Activated T-helper 2 cell treated with anti-CD3 and anti-CD28 coated beads, Interferon-gamma antibody, Interleukin-2, Interleukin-4, amounts not matched to agents 10 μg/mL and 5 μg/mL and 100 μg/mL, durations not matched to agents 14 hours and 24 hours and 36 hours (primary cell): Measurements from ENCODE around the gene AK8. TPM values are rescaled to one million over a fixed set of nuclear protein-coding genes. Genes with fewer than 3 reads are reported as not detected.

Experiments used
- DNase-seq: peaks from one replicate; pipeline ENCODE4 v3.0.0; 2021; ENCODE audit warnings: low spot score
- H3K27ac Mint-ChIP-seq: one replicate; pipeline ENCODE4 v1.8.0; 2021; ENCODE audit warnings: mixed read lengths
- H3K27me3 Mint-ChIP-seq: one replicate; pipeline ENCODE4 v1.8.0; 2021; ENCODE audit warnings: low read depth, mixed read lengths
- H3K36me3 Mint-ChIP-seq: one replicate; pipeline ENCODE4 v1.8.0; 2021; ENCODE audit warnings: low read depth, mixed read lengths
- H3K4me1 Mint-ChIP-seq: one replicate; pipeline ENCODE4 v1.8.0; 2021; ENCODE audit warnings: low read depth, mixed read lengths
- H3K4me3 Mint-ChIP-seq: one replicate; pipeline ENCODE4 v1.8.0; 2021; ENCODE audit warnings: low read depth, mild to moderate bottlenecking, moderate library complexity, mixed read lengths
- H3K9me3 Mint-ChIP-seq: one replicate; pipeline ENCODE4 v1.8.0; 2021; ENCODE audit warnings: mixed read lengths
- intact Hi-C: fragments of 100-400 bp; cut with micrococcal nuclease; formaldehyde crosslinking; loops from one replicate; pipeline ENCODE4 v1.15.1; 2023
- total RNA-seq: library from RNA; stranded (reverse); gene quantifications from 2 replicates; pipeline ENCODE4 v1.2.3, GENCODE V29; 2022

The AK8 gene
- total RNA-seq, 1 donor from 2014 or later: not detected

DNA sequence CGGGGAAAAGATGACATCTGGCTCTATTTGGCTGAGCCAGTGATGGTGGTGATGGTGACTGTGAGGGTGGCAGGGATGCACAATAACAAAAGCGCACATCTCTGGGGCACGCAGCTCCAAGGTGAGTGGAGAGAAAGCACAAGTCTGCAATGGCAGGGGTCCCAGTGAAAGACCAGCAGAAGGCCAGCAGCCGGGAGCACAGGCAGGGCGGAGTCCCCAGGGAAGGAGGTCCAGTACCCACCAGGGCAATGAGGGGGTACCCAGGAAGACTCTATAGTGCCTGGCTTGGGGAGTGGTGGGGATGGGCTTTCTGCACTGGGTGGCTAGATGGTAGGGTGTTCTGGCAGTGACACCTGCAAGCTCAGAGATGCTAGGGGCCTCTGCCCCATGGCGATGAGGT is 69.4 kb downstream of the AK8 start:
- Mint-ChIP-seq H3K27ac (no peak overlapping the region), H3K4me1 (no peaks in the 10 kb centered on the region), H3K36me3 (no peaks in the 10 kb centered on the region), H3K4me3 (no peak overlapping the region), H3K27me3 (peaks cover 41% of the 10 kb centered on the region), H3K9me3 (no peaks in the 10 kb centered on the region)
- no peak for DNase-seq
- intact Hi-C loops: loop anchor here (10.0 kb wide), 1 partner anchor 166 kb away; the partner anchor contains the start of gene GFI1B

DNA sequence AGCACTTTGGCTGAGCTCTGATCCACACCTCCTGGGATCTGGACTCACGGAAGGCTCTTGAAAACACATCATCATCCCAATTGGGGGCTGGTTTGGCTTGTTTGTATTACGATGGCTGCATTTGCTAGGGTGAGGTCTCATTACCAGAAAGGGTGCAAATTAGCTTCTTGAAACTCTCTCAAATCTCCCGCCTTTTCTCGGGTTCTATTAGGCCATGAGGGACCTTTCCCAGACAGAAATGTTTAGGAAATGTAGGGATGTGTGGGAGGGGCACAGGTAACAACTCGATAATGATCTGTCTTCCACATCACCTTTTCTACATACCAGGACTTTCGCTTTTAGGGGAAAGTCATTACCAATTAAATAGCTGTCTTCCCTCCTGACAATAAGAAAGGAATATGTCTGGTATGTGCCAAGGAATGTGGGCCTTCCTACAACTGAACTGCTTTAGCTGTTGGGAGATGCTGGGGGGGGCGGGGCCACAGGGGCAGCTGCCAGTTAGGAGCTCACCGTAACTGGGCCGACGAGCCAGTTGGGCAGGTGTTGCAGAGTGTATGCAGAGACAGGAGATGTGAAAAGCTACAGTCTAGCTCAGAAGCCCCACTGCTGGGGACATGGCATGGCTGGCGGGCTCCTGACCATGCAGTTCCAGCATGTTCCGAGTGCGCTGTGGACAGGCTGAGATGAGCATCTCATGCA is 71.2 kb downstream of the AK8 start:
- H3K27ac Mint-ChIP-seq: no peak overlapping the region
- intact Hi-C loops: loop anchor here (10.0 kb wide), 1 partner anchor 168 kb away; the partner anchor contains the start of gene GFI1B
- H3K4me3 Mint-ChIP-seq: no peak overlapping the region
- no peaks in the 10 kb centered on the region for H3K36me3 Mint-ChIP-seq
- peaks cover 43% of the 10 kb centered on the region for H3K27me3 Mint-ChIP-seq
- no peak for DNase-seq
- H3K9me3 Mint-ChIP-seq: no peaks in the 10 kb centered on the region
- H3K4me1 Mint-ChIP-seq: no peaks in the 10 kb centered on the region

DNA sequence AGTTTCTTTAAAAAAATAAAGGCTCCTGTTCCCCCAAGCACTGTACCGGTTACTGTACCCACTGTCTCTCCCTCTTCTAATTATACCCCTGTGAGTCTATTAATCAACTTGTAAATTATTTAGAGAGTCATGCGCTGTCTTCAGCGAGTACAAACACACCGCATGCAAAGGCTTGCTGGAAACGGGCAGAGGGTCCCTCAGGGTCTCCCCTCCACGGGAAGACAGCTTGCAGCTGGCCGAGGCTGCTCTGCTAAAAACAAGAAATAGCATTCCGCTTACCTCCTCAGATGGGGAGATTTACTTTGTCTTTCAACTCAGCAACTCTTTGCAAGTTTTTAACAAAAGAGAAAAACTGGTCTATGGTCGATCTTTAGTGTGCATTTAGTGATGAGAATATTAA is 71.8 kb downstream of the AK8 start:
- Mint-ChIP-seq H3K36me3 (no peaks in the 10 kb centered on the region), H3K27ac (no peak overlapping the region), H3K4me1 (no peaks in the 10 kb centered on the region), H3K4me3 (no peak overlapping the region), H3K9me3 (no peaks in the 10 kb centered on the region), H3K27me3 (peaks cover 41% of the 10 kb centered on the region)
- no peak for DNase-seq
- intact Hi-C loops: loop anchor here (10.0 kb wide), 1 partner anchor 168 kb away; the partner anchor contains the start of gene GFI1B

DNA sequence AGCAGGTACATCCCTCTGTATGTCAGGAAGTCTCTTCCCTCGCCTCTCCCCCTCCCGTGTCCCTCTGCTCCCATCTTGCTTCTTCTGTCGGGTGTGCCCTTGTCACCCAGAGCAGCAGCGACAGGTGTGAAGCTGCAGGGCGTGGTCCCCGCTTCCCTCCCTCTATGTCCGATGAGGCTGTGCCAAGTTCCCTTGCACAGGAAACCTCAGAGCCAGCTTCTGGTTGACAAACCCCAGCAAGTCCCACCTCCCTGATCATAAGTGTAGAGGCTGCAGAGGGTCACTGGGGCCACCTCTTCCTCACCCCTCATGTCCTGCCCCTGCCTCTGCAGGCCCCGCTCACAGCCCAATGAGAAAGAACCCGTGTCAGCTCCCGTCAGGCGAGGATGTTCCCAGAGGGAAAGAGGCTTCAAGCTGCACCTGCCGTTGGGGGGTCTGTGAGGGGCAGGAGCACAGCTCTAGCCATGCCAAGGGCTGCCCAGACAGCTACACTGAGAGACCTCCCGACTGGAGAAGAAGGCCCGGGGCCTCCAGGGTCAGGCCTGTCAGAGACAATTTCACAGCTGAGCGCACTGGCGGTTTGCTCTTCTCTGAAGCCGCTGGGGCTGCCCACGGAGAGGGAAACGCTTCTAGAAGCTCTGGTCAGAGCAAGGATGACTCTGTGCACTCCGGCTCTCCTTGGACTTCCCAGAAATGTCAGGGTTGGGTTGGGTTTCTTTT is 73.3 kb downstream of the AK8 start:
- no peaks in the 10 kb centered on the region for H3K36me3 Mint-ChIP-seq
- peaks cover 33% of the 10 kb centered on the region for H3K27me3 Mint-ChIP-seq
- no peak overlapping the region for H3K27ac Mint-ChIP-seq
- no peak for DNase-seq
- H3K4me1 Mint-ChIP-seq: peaks cover 2% of the 10 kb centered on the region
- intact Hi-C loops: loop anchor here (5.0 to 10.0 kb wide), 4 partner anchors 107 to 392 kb away; partner anchors contain the start of genes CFAP77 and GFI1B
- H3K9me3 Mint-ChIP-seq: no peaks in the 10 kb centered on the region
- no peak overlapping the region for H3K4me3 Mint-ChIP-seq

DNA sequence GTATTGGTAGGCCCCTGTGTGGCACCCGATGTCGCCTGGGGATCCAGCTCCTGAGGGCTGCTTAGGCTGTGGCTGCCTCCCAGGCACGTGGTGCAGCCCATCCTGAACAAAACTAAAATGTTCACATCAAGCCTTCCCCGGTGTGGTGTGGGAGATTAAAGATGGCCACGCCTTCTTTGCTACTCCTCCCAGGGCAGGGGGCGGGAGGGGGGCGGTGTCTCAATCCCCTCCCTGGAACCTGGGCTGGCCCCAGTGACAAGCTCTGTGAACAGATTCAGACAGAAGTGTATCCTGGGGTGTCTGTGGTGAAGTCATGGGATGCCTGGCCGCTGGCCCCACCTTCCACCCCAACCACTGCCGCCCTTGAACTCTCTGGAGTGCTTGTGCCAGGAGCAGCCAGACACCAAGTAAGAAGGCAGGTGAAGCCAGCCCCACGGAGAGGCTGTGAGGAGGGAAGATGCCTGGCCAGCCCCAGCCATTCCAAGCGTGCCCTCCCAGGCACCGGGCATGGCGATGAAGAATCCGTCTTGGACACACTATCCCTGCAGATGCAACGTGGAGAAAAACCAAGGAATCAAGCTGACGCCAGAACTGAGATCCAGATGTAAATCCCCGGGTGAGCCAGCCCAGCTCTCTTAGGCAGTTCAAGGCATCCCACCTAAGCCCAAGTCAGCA is 75.8 kb downstream of the AK8 start:
- Mint-ChIP-seq H3K27ac (no peak overlapping the region), H3K36me3 (no peaks in the 10 kb centered on the region), H3K27me3 (peaks cover 30% of the 10 kb centered on the region), H3K4me1 (peaks cover 2% of the 10 kb centered on the region), H3K9me3 (no peaks in the 10 kb centered on the region), H3K4me3 (no peak overlapping the region)
- DNase-seq: no peak
- intact Hi-C loops: loop anchor here (5.0 to 10.0 kb wide), 4 partner anchors 105 to 390 kb away; partner anchors contain the start of genes CFAP77 and GFI1B

DNA sequence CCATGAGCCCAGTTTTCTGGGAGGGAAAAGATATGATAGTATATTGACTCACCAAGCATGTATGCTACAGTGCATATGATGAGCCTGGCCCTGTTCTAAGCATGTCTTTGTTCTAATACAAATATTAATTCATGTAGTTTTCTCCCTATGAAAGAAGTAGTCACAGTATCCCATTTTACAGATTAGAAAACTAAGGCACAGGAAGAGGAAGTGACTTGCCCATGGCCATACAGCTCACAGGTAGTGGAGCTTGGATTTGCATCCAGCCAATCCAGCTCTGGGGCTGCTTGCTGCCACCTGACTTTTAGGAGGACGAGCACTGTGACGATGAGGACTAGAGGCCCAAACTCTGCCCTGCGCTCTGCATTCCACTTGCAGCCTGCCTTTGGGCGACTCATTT is 76.4 kb downstream of the AK8 start:
- intact Hi-C loops: loop anchor here (2.0 to 10.0 kb wide), 5 partner anchors 104 to 389 kb away; partner anchors contain the start of genes CFAP77 and GFI1B
- DNase-seq: no peak

DNA sequence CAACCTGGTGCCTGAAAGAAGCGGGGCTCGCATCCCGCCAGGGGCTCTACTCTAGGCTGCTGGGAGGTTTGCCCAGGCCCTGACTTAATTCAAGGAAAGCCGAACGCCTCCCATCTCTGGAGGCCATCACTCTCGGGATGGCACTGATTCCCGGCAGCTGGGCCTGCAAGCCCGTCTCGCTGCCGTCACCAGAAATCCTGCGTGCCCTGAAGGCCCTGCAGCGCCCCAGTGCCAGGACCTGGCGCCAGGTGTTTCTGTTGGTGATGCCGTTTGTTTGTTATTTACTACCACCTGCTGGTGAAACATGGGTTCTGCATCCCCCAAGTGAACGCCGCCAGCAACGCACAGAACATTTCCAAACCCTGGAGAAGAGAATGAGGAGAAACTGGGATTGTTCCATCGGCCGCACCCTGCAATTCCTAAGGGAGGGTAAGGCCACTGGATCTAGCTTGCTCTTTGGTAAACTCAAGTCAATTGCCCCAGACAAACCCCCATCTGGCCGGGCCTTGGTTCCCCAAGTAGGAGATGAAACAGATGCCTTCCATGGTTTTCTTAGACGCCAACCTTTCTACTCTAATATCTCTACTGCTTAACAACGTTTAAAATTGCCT is 77.9 kb downstream of the AK8 start:
- peaks cover 2% of the 10 kb centered on the region for H3K4me1 Mint-ChIP-seq
- H3K27ac Mint-ChIP-seq: no peak overlapping the region
- no peaks in the 10 kb centered on the region for H3K36me3 Mint-ChIP-seq
- H3K9me3 Mint-ChIP-seq: no peaks in the 10 kb centered on the region
- no peak overlapping the region for H3K4me3 Mint-ChIP-seq
- H3K27me3 Mint-ChIP-seq: peaks cover 30% of the 10 kb centered on the region
- DNase-seq: peak; percentile 47
- intact Hi-C loops: loop anchor here (2.0 to 10.0 kb wide), 5 partner anchors 103 to 388 kb away; partner anchors contain the start of genes CFAP77 and GFI1B

More for the DNA sequence above, 76.4 kb downstream of the AK8 start:
- peaks cover 32% of the 10 kb centered on the region for H3K27me3 Mint-ChIP-seq
- H3K4me3 Mint-ChIP-seq: no peak overlapping the region
- no peaks in the 10 kb centered on the region for H3K36me3 Mint-ChIP-seq
- H3K27ac Mint-ChIP-seq: no peak overlapping the region
- no peaks in the 10 kb centered on the region for H3K9me3 Mint-ChIP-seq
- H3K4me1 Mint-ChIP-seq: peaks cover 2% of the 10 kb centered on the region

DNA sequence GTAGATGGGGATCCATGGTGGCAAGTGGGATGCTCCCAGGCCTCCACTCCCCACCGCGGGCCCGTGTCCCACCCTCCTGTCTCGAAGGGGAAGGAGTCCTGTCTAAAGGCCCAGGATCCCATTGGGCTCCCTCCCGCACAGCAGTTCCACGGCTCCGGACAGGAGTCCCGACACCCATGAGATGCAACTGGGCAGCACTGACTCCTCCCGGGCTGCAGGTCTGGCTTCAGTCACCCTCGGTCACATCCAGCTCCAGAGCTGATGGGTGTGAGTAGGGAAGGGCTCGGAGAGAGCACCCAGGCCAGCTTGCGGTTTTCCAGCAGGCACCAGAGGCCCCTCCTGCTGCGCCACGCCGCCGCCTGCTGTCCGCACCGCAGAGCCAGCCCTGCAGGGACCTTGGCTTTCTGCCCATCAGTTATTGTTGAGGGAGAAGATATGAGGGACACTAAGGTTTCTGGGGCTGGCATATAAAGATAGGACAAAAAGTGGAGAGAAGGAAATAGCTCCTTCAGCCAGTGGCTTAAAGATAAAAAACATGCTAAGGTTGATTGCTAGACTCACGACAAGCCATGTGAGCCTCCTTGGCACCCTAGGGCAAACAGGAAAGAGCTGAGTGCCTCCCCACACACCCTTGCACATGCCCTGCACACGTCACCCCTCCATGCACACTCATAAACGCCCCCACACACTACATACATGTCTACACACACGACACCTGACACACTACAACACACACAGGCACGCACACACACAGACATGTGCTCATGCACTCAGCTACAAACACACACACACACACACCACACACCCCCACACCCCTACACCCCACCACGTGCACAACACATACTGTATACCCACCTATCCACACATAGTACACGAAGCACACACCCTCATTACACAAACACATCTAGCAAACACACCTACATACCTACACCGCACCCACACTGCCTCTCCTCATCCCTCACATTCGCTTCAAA is 79.0 kb downstream of the AK8 start:
- H3K27me3 Mint-ChIP-seq: peaks cover 33% of the 10 kb centered on the region
- no peak for DNase-seq
- H3K36me3 Mint-ChIP-seq: no peaks in the 10 kb centered on the region
- H3K27ac Mint-ChIP-seq: no peak overlapping the region
- H3K9me3 Mint-ChIP-seq: no peaks in the 10 kb centered on the region
- H3K4me3 Mint-ChIP-seq: no peak overlapping the region
- peaks cover 2% of the 10 kb centered on the region for H3K4me1 Mint-ChIP-seq
- intact Hi-C loops: no loop called here

DNA sequence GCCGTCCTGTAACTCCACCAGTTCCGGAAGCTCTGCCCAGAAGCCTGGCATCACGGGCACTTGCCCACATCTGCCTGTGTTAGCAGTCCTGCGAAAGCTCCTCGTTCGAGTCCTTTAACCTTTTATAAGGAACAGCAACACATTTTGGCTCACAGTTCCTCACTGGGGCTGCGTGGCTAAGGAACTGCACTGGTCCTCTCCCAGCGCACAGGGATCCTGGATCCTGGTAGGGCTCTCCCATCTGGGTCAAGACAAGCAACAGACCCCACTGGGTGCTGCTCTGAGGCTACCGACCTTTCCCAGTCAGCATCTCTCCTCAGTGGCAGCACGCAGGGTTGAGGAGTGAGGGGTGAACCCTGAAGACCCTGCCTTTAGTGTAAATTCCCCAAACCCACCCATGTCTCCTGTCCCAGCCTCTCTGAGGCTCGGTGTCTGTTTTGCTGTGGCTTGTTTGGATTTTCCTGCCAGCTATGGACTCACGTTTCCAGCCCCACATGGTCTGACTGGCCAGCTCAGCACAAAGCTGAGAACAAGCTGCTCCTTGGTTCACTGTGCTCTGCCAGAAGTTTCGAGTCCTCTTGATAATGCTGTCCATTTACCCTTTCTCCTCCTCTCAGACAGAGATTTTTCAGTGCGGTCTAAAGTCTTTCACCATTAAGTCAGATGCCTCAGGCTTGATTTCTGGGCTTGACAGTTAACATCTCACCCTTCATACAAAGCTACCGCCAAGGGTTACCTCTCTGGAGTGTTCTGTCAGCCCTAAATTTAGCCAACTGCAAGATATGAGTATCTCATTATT is 80.0 kb downstream of the AK8 start:
- no peak overlapping the region for H3K4me3 Mint-ChIP-seq
- peaks cover 38% of the 10 kb centered on the region for H3K27me3 Mint-ChIP-seq
- H3K4me1 Mint-ChIP-seq: peaks cover 2% of the 10 kb centered on the region
- H3K9me3 Mint-ChIP-seq: no peaks in the 10 kb centered on the region
- no peaks in the 10 kb centered on the region for H3K36me3 Mint-ChIP-seq
- H3K27ac Mint-ChIP-seq: no peak overlapping the region
- DNase-seq: no peak
- intact Hi-C loops: no loop called here

DNA sequence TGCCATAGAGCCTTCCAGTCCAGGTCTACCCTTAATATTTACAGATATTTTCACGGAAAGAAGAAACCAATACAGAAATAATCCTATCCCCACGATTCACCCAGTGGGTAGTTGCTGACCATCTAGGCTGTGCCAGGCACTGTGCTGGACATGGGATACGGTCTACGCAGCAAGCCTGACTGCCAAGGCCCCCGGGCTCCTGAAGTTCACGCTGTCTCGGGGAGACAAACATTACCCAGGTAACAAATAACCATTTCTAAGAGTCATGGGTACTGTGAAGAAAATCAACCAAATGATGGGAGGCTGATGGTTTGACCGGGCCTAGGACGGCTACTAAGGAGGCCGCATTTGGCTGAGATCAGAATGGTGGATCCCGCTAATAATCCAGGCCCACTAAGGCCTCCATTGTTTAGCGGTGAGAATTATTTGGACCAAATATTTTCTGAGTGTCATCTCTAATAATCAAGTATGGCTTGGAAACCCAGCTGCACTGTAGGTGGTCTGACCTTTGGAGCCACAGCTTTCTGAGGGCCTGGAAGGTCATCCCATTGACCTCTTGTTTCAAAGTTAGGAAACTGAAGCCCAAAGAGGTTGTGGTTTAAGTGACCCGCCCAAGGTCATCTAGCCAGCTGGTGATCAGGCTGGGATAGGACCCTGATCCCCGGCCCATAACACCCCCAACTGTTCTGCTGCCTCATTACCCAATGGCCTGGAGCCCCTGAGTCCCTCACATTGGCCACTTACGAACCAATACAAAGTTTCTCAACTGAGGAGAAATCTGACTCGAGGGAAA is 82.4 kb downstream of the AK8 start:
- Mint-ChIP-seq H3K27ac (no peak overlapping the region), H3K4me1 (peaks cover 2% of the 10 kb centered on the region)
- intact Hi-C loops: no loop called here

More for the DNA sequence above, 82.4 kb downstream of the AK8 start:
- Mint-ChIP-seq H3K27me3 (peaks cover 37% of the 10 kb centered on the region), H3K9me3 (no peaks in the 10 kb centered on the region), H3K36me3 (no peaks in the 10 kb centered on the region), H3K4me3 (no peak overlapping the region)
- no peak for DNase-seq
